ENCODE data around the gene ZNF808. TPM values are rescaled to one million over a fixed set of nuclear protein-coding genes. Genes with fewer than 3 reads are reported as not detected.
"Not testable (repeated sequence)": the region's sequence is repeated elsewhere in the genome, so short reads cannot be mapped to it uniquely, and the experiment has no call there.

The ZNF808 gene
- total RNA-seq = 10 to 100 TPM; 36.7 to 42.6 TPM

- Mint-ChIP-seq H3K27ac (peak within 1 kb of the TSS; percentile 84), H3K4me1 (peaks cover 21% of the 10 kb centered on the region), H3K27me3 (no peaks in the 10 kb centered on the region), H3K4me3 (peak within 1 kb of the TSS; percentile 96), H3K9me3 (peaks cover 29% of the 10 kb centered on the region), H3K36me3 (ENCODE audit: low read depth) (peaks cover 39% of the 10 kb centered on the region)
- CTCF ChIA-PET = no interaction called here
- POLR2A ChIA-PET = interaction anchor here (1.0 kb wide), 2 partner anchors 8 to 9 kb away, joined by 3 to 5 read pairs; no protein-coding TSS in a partner anchor
- peak; percentile 97 for DNase-seq
These were observed at the start of gene ZNF808 for GRCh38 chr19:52527134-52527955. ZNF808 (plus strand) TSS chr19:52527668; CDS start chr19:52543285, 15,617 bp downstream.

DNA sequence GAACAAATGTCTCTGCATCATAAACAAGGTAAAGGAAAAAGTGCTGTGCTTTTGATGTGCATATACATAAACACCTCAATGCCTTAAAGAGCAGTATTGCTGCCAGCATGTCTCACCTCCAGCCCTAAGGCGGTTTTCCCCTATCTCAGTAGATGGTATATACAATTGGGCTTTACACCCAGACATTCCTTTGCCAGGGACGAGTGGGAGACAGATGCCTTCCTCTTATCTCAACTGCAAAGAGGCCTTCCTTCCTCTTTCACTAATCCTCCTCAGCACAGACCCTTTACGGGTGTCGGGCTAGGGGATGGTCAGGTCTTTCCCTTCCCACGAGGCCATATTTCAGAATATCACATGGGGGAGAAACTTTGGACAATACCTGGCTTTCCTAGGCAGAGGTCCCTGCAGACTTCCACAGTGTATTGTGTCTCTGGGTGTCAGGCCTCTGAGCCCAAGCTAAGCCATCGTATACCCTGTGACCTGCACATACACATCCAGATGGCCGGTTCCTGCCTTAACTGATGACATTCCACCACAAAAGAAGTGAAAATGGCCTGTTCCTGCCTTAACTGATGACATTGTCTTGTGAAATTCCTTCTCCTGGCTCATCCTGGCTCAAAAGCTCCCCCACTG is 43.2 kb upstream of the ZNF808 start:
- H3K36me3 Mint-ChIP-seq (ENCODE audit: low read depth); DNase-seq; POLR2A ChIA-PET; CTCF ChIA-PET; H3K27ac Mint-ChIP-seq; H3K4me1 Mint-ChIP-seq; H3K27me3 Mint-ChIP-seq; H3K4me3 Mint-ChIP-seq: not testable (repeated sequence)
- H3K9me3 Mint-ChIP-seq = peaks cover 39% of the 10 kb centered on the region

- H3K27me3 Mint-ChIP-seq; H3K36me3 Mint-ChIP-seq (ENCODE audit: low read depth); H3K4me1 Mint-ChIP-seq; H3K4me3 Mint-ChIP-seq; H3K27ac Mint-ChIP-seq; CTCF ChIA-PET; DNase-seq; POLR2A ChIA-PET: not testable (repeated sequence)
- peaks cover 39% of the 10 kb centered on the region for H3K9me3 Mint-ChIP-seq
These were observed 42.4 kb upstream of the ZNF808 start for GRCh38 chr19:52485064-52485463.

DNA sequence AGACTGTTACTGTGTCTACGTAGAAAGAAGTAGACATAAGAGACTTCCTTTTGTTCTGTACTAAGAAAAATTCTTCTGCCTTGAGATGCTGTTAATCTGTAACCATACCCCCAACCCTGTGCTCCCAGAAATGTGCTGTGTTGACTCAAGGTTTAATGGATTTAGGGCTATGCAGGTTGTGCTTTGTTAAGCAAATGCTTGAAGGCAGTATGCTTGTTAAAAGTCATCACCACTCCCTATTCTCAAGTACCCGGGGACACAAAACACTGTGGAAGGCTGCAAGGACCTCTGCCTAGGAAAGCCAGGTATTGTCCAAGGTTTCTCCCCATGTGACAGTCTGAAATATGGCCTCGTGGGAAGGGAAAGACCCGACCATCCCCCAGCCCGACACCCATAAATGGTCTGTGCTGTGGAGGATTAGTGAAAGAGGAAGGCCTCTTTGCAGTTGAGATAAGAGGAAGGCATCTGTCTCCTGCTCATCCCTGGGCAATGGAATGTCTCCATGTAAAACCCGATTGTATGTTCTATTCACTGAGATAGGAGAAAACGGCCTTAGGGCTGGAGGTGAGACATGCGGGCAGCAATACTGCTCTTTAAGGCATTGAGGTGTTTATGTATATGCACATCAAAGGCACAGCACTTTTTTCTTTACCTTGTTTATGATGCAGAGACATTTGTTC is 41.8 kb upstream of the ZNF808 start:
- H3K4me1 Mint-ChIP-seq; POLR2A ChIA-PET; CTCF ChIA-PET; H3K4me3 Mint-ChIP-seq; H3K27ac Mint-ChIP-seq; H3K27me3 Mint-ChIP-seq; DNase-seq; H3K36me3 Mint-ChIP-seq (ENCODE audit: low read depth): not testable (repeated sequence)
- H3K9me3 Mint-ChIP-seq = peaks cover 40% of the 10 kb centered on the region

- Mint-ChIP-seq H3K27me3 (no peaks in the 10 kb centered on the region), H3K4me3 (no peak overlapping the region), H3K9me3 (peaks cover 34% of the 10 kb centered on the region), H3K27ac (no peak overlapping the region), H3K4me1 (no peaks in the 10 kb centered on the region), H3K36me3 (ENCODE audit: low read depth) (peaks cover 5% of the 10 kb centered on the region)
- peak; percentile 18 for DNase-seq
- ChIA-PET CTCF (no interaction called here), POLR2A (no interaction called here)
These were observed 35.1 kb upstream of the ZNF808 start for GRCh38 chr19:52492201-52492993.

- Mint-ChIP-seq H3K27ac (no peak overlapping the region), H3K4me3 (no peak overlapping the region), H3K9me3 (peaks cover 40% of the 10 kb centered on the region), H3K4me1 (no peaks in the 10 kb centered on the region), H3K27me3 (no peaks in the 10 kb centered on the region), H3K36me3 (ENCODE audit: low read depth) (peaks cover 5% of the 10 kb centered on the region)
- ChIA-PET CTCF (no interaction called here), POLR2A (no interaction called here)
- no peak for DNase-seq
These were observed 34.4 kb upstream of the ZNF808 start for GRCh38 chr19:52492994-52493470.

GRCh38 chr19:52494518-52494917 is 33.0 kb upstream of the ZNF808 start:
- H3K9me3 Mint-ChIP-seq = peaks cover 37% of the 10 kb centered on the region
- no peak for DNase-seq
- no peaks in the 10 kb centered on the region for H3K27me3 Mint-ChIP-seq
- ChIA-PET CTCF (no interaction called here), POLR2A (no interaction called here)
- H3K4me1 Mint-ChIP-seq = no peaks in the 10 kb centered on the region
- peaks cover 5% of the 10 kb centered on the region for H3K36me3 Mint-ChIP-seq (ENCODE audit: low read depth)
- no peak overlapping the region for H3K4me3 Mint-ChIP-seq
- H3K27ac Mint-ChIP-seq = no peak overlapping the region

- ChIA-PET POLR2A (no interaction called here), CTCF (no interaction called here)
- Mint-ChIP-seq H3K4me1 (no peaks in the 10 kb centered on the region), H3K36me3 (ENCODE audit: low read depth) (peaks cover 9% of the 10 kb centered on the region), H3K27ac (no peak overlapping the region), H3K9me3 (peaks cover 43% of the 10 kb centered on the region), H3K27me3 (no peaks in the 10 kb centered on the region), H3K4me3 (no peak overlapping the region)
- no peak for DNase-seq
These were observed 28.9 kb upstream of the ZNF808 start for GRCh38 chr19:52498571-52498970.

- CTCF ChIA-PET, DNase-seq, POLR2A ChIA-PET, H3K4me1 Mint-ChIP-seq, H3K4me3 Mint-ChIP-seq, H3K27me3 Mint-ChIP-seq, H3K27ac Mint-ChIP-seq: not testable (repeated sequence)
- Mint-ChIP-seq H3K36me3 (ENCODE audit: low read depth) (peaks cover 12% of the 10 kb centered on the region), H3K9me3 (peaks cover 38% of the 10 kb centered on the region)
These were observed 27.0 kb upstream of the ZNF808 start for GRCh38 chr19:52500474-52500873.

GRCh38 chr19:52500991-52501390 is 26.5 kb upstream of the ZNF808 start:
- H3K27ac Mint-ChIP-seq, DNase-seq, CTCF ChIA-PET, H3K27me3 Mint-ChIP-seq, POLR2A ChIA-PET, H3K4me3 Mint-ChIP-seq, H3K4me1 Mint-ChIP-seq: not testable (repeated sequence)
- peaks cover 35% of the 10 kb centered on the region for H3K9me3 Mint-ChIP-seq
- H3K36me3 Mint-ChIP-seq (ENCODE audit: low read depth) = peaks cover 12% of the 10 kb centered on the region

- DNase-seq = no peak
- Mint-ChIP-seq H3K27me3 (no peaks in the 10 kb centered on the region), H3K27ac (no peak overlapping the region), H3K4me1 (no peaks in the 10 kb centered on the region), H3K4me3 (no peak overlapping the region), H3K36me3 (ENCODE audit: low read depth) (peaks cover 7% of the 10 kb centered on the region), H3K9me3 (peaks cover 30% of the 10 kb centered on the region)
- POLR2A ChIA-PET = no interaction called here
- CTCF ChIA-PET = no interaction called here
These were observed 20.2 kb upstream of the ZNF808 start for GRCh38 chr19:52507266-52507665.

DNA sequence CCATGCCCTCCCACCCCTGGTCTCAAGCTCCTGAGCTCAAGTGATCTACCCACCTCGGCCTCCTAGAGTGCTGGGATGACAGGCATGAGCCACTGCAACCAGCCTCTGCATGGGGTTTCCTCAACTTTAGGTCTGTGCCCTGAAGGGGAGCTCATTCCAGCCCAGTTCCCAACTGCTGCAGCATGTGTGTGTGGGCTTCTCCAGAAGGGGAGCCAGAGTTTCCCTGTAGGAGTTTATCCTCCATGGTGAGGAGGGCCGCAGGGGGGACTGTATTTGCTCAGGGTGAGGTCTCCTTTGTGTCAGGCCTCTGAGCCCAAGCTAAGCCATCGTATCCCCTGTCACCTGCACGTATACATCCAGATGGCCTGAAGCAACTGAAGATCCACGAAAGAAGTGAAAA is 11.3 kb upstream of the ZNF808 start:
- CTCF ChIA-PET = no interaction called here
- Mint-ChIP-seq H3K27ac (no peak overlapping the region), H3K4me1 (peaks cover 2% of the 10 kb centered on the region), H3K9me3 (peaks cover 60% of the 10 kb centered on the region), H3K27me3 (no peaks in the 10 kb centered on the region), H3K36me3 (ENCODE audit: low read depth) (peaks cover 15% of the 10 kb centered on the region), H3K4me3 (no peak overlapping the region)
- no peak for DNase-seq
- POLR2A ChIA-PET = no interaction called here

DNA sequence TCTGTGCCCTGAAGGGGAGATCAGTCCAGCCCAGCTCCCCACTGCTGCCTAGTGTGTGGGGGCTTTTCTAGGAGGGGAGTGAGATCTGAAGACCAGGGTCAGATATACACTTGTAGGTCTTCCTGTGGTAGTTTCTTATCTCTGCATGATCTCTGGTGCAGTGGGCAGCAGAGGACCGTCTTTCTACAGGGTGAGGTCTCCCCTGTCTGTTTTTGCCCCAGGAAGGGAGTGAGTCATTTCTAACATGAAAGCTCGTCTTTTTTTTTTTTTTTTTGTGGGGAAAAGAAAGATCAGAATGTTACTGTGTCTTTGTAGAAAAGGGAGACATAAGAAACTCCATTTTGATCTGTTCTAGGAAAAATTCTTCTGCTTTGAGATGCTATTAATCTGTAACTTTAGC is 8.8 kb upstream of the ZNF808 start:
- Mint-ChIP-seq H3K27me3 (no peaks in the 10 kb centered on the region), H3K36me3 (ENCODE audit: low read depth) (peaks cover 17% of the 10 kb centered on the region), H3K9me3 (peaks cover 57% of the 10 kb centered on the region), H3K4me3 (no peak overlapping the region), H3K27ac (no peak overlapping the region), H3K4me1 (peaks cover 2% of the 10 kb centered on the region)
- POLR2A ChIA-PET = no interaction called here
- CTCF ChIA-PET = no interaction called here
- no peak for DNase-seq
